T-cell (primary cell): ENCODE measurements around the gene ASPSCR1. TPM values are rescaled to one million over a fixed set of nuclear protein-coding genes. Genes with fewer than 3 reads are reported as not detected.

Experiments used
- ATAC-seq, 4 experiments: fragments of 200-7000 bp in 3 of 4; fragments of 150-1000 bp in 1 of 4; cut with Tn5 transposase; replicated peaks in 1 of 4; 1 replicate in 3 of 4; 2 replicates in 1 of 4; pipeline ENCODE4 v1.10.0; 2021; ENCODE audit warnings: moderate library complexity in 3 of 4, mild to moderate bottlenecking in 2 of 4, moderate number of reproducible peaks in 1 of 4
- CTCF ChIA-PET, 2 donors: fragments of 300-600 bp; sonication (Branson Sonifier 250); formaldehyde crosslinking; loops; one replicate each; lab custom pipeline; 2022; ENCODE audit warnings: antibody characterized with exemption in 2 of 2; lab: Charles Lee
- POLR2A ChIA-PET, 2 donors: fragments of 300-600 bp; sonication (Branson Sonifier 250); formaldehyde crosslinking; loops; one replicate each; lab custom pipeline; 2022; ENCODE audit warnings: antibody characterized with exemption in 2 of 2; lab: Charles Lee
- DNase-seq, 35 experiments: peaks; one replicate each; pipeline versions ENCODE4 v3.0.0 to v3.0.0-alpha.2; 2013 to 2023
- H3K27ac ChIP-seq: one replicate; pipeline ENCODE4 v1.5.1; 2013; ENCODE audit warnings: low read length
- H3K27me3 ChIP-seq, 2 experiments: replicated peaks in 1 of 2; 1 replicate in 1 of 2; 2 replicates in 1 of 2; pipeline versions ENCODE4 v1.6.1 to v1.7.0; 2013; ENCODE audit warnings: low read length in 1 of 2, mixed read lengths in 1 of 2; ENCODE audit not compliant: control insufficient read depth in 2 of 2, insufficient read depth in 2 of 2; ENCODE audit errors: extremely low read depth in 1 of 2
- H3K36me3 ChIP-seq, 2 donors: 1 replicate in 1 of 2; 2 replicates in 1 of 2; pipeline versions ENCODE4 v1.6.1 to v1.7.0; 2013; ENCODE audit warnings: low read length in 1 of 2; ENCODE audit not compliant: control insufficient read depth in 2 of 2, insufficient read depth in 1 of 2; ENCODE audit errors: extremely low read depth in 1 of 2
- H3K4me1 ChIP-seq, 2 experiments: 1 replicate in 1 of 2; 2 replicates in 1 of 2; pipeline versions ENCODE4 v1.6.1 to v1.7.0; 2013; ENCODE audit warnings: low read length in 2 of 2, mixed read lengths in 1 of 2; ENCODE audit not compliant: insufficient read depth in 2 of 2, control insufficient read depth in 1 of 2; ENCODE audit errors: extremely low read depth in 1 of 2
- H3K4me3 ChIP-seq, 2 donors: 1 replicate in 1 of 2; 2 replicates in 1 of 2; pipeline versions ENCODE4 v1.5.1 to v1.7.0; 2013; ENCODE audit warnings: mild to moderate bottlenecking in 2 of 2, low read length in 1 of 2, moderate library complexity in 1 of 2; ENCODE audit not compliant: control insufficient read depth in 1 of 2; ENCODE audit errors: extremely low read depth in 1 of 2
- H3K9me3 ChIP-seq: 2 replicates; pipeline ENCODE4 v1.7.0; 2013
- H3K27ac Mint-ChIP-seq, 2 donors: one replicate each; pipeline ENCODE4 v1.8.0; 2020 to 2021; ENCODE audit warnings: mild to moderate bottlenecking in 2 of 2, mixed read lengths in 2 of 2
- H3K27me3 Mint-ChIP-seq, 2 donors: one replicate each; pipeline ENCODE4 v1.8.0; 2021 to 2022; ENCODE audit warnings: mixed read lengths in 2 of 2
- H3K36me3 Mint-ChIP-seq: one replicate; pipeline ENCODE4 v1.8.0; 2021; ENCODE audit warnings: mixed read lengths
- H3K4me1 Mint-ChIP-seq, 3 donors: one replicate each; pipeline ENCODE4 v1.8.0; 2020 to 2022; ENCODE audit warnings: mixed read lengths in 3 of 3, mild to moderate bottlenecking in 1 of 3
- H3K4me3 Mint-ChIP-seq, 3 donors: one replicate each; pipeline ENCODE4 v1.8.0; 2020 to 2022; ENCODE audit warnings: mild to moderate bottlenecking in 3 of 3, mixed read lengths in 3 of 3, moderate library complexity in 3 of 3
- H3K9me3 Mint-ChIP-seq, 3 donors: one replicate each; pipeline ENCODE4 v1.8.0; 2020 to 2022; ENCODE audit warnings: mixed read lengths in 3 of 3
- WGBS: methylation state at CpG from one replicate; pipeline ENCODE4 v1.1.5; 2013; ENCODE audit warnings: missing lambda C conversion rate; ENCODE audit not compliant: insufficient coverage; 5-methylcytosine and 5-hydroxymethylcytosine counted together
- total RNA-seq, 35 experiments: library from RNA in 6 of 35; stranded (reverse) in 6 of 35; fragments of 120-200 nt in 1 of 35; gene quantifications; one replicate each; pipeline versions ENCODE4 v1.2.1 to v1.2.4 and lab custom pipeline; 2013 to 2026

Gene ASPSCR1
- total RNA-seq, 5 donors from 2014 or later (not counting 1 experiment from before 2014, with no cell fraction given), result 34.6 to 49.7 (median 44.9) TPM

DNA sequence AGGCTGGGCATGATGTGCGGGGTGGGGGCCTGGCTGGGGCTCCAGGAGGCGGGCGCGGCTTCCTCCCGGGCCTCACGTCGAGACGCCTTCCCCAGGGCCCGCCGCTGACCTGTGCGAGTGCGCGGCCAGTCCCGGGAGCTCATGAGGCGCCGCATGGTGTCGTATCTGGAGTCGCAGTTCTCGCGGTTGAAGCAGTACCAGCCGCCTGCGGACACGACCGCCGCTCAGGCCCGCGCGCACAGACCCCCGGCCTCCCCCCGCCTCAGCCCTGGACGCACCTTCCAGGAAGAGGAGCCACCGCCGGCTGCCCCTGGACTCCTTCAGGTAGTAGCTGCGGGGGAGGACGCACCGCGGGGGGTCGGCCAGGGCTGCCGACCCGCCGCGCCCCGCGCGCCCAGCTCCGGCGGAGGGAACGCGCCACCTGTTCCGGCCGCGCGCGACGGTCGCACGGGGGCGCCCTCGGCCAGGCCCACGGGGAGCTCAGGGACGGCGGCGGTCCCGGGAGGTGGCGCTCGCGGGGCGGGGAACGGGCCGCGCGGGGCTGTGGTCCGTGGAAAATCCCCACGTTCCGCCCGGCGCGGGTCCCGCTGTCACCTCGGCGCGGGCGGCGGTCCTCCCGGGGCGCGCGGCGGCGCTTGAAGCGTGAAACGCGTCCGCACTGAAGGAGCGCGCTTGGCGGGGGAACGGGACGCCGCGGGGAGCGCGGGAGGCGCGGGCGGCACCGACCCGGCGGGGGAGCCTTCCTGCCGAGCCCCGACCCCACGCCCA is 17.9 kb upstream of the ASPSCR1 start:
- WGBS, result 1% methylated on average over 112 of the region's 112 CpGs
- H3K27me3 Mint-ChIP-seq, result peaks cover 0 to 37% of the 10 kb centered on the region in 2 donors
- POLR2A ChIA-PET, result no interaction called here
- Histone ChIP-seq H3K4me1 (peaks cover 6 to 33% of the 10 kb centered on the region in 2 experiments), H3K36me3 (no peaks in the 10 kb centered on the region), H3K27ac (no peak overlapping the region), H3K4me3 (peak overlapping the region; percentile 21 to 38), H3K27me3 (peaks cover 5 to 75% of the 10 kb centered on the region in 2 experiments), H3K9me3 (no peaks in the 10 kb centered on the region)
- H3K27ac Mint-ChIP-seq, result no peak overlapping the region
- DNase-seq (peak; percentile 45 to 95 (median 76)), ATAC-seq (peak; percentile 93 to 97 (median 95))
- CTCF ChIA-PET, result interaction anchor here (0.6 to 2.0 kb wide), 9 partner anchors 15 to 338 kb away, joined by 3 to 26 read pairs (median 4); partner anchors contain the start of genes CENPX (in 2 of the 2), DCXR (in 1 of the 2) and LRRC45 (in 1 of the 2)
- H3K4me3 Mint-ChIP-seq, result peak overlapping the region in 2 of 3 donors; percentile 59 to 72
- no peaks in the 10 kb centered on the region for H3K36me3 Mint-ChIP-seq
- no peaks in the 10 kb centered on the region for H3K9me3 Mint-ChIP-seq
- H3K4me1 Mint-ChIP-seq, result peaks cover 0 to 11% (median 0%) of the 10 kb centered on the region in 3 donors

DNA sequence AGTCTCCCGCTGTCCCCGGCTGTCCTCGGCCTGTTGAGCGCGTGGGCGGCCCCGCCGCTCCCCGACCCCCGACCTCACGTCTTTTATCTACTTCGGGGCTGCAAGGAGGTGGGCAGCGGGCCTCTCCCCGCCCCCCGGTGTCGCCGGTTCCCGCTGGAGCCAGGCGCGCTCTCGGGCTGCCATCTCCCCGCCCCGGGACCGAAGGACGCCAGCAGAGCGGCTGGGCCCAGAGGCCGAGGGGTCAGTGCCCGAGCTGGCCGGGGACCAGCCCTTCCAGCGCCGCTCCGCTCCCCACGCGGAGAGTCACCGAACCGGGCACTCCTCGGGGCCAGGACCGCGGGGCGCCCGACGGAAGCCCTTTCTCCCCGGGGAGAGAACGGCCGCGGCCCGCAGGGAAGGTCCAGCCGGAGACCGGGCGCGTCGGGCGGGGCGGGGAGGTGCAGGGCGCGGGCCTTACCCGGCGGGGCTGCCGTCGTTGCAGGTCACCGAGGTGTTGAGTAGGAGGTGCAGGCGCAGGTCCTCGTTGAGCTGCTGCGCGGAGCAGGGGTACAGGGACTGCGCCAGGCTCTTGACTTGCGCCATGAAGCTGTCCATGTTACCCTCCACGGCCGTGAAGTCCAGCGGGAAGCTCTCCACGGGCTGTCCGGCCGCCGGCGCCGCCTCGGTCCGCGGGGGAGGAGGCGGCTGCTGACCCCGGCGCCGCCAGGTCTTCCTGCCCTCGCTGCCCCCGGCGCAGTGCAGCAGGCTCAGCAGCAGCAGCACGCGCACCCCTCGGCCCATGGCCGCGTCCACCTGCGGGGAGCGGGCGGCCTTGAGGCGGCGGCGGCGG is 17.1 kb upstream of the ASPSCR1 start:
- 5% methylated on average over 88 of the region's 98 CpGs for WGBS
- Histone ChIP-seq H3K27ac (no peak overlapping the region), H3K4me3 (peak overlapping the region; percentile 21 to 44), H3K4me1 (peaks cover 6 to 33% of the 10 kb centered on the region in 2 experiments), H3K36me3 (no peaks in the 10 kb centered on the region), H3K27me3 (peaks cover 5 to 70% of the 10 kb centered on the region in 2 experiments), H3K9me3 (no peaks in the 10 kb centered on the region)
- Mint-ChIP-seq H3K4me3 (peak overlapping the region in 1 of 3 donors; percentile 4), H3K9me3 (no peaks in the 10 kb centered on the region), H3K36me3 (no peaks in the 10 kb centered on the region), H3K4me1 (peaks cover 0 to 13% (median 0%) of the 10 kb centered on the region in 3 donors), H3K27ac (no peak overlapping the region), H3K27me3 (peaks cover 0 to 36% of the 10 kb centered on the region in 2 donors)
- CTCF ChIA-PET, result interaction anchor here (0.6 to 2.0 kb wide), 6 partner anchors 14 to 337 kb away, joined by 4 to 26 read pairs (median 4); partner anchors contain the start of genes CENPX (in 2 of the 2), DCXR (in 1 of the 2) and LRRC45 (in 1 of the 2)
- ATAC-seq (peak in 1 of 4 experiments; percentile 3), DNase-seq (peak in 1 of 35 experiments; percentile 18)
- POLR2A ChIA-PET, result no interaction called here

DNA sequence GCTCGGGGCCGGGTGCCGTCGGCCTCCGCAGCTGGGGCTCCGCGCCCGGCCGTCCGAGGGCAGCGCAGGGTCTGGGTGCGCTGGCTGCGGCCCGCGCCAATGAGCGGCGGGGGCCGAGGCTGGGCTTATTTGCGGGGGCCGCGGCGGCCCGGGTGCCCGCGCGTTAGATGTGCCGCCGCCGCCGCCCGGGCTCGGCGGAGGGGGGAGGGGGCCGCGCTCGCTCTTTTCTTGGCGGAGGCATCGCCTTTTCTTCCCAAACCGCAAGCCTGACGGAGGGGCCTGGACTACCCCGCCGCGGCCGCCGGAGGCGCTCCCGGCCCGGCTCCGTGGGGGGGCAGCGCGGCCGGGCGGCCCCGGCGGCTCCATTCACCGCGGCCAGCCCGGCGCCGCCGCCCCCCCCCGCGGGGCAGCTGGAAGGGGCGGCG is 16.3 kb upstream of the ASPSCR1 start, which contains the start of gene NOTUM:
Gene NOTUM (minus strand): TSS at position 101 of the 425 bp plus-strand sequence. CDS start 278 bp downstream, outside the sequence.
- Histone ChIP-seq H3K9me3 (no peaks in the 10 kb centered on the region), H3K27ac (no peak within 1 kb of the TSS), H3K36me3 (no peaks in the 10 kb centered on the region), H3K4me1 (peaks cover 6 to 33% of the 10 kb centered on the region in 2 experiments), H3K27me3 (peaks cover 5 to 69% of the 10 kb centered on the region in 2 experiments), H3K4me3 (peak within 1 kb of the TSS; percentile 21 to 44)
- POLR2A ChIA-PET, result no interaction called here
- H3K4me3 Mint-ChIP-seq, result peak within 1 kb of the TSS in 2 of 3 donors; percentile 21 to 30
- under 1% methylated on average over 64 of the region's 65 CpGs for WGBS
- ATAC-seq (peak in 1 of 4 experiments; percentile 10), DNase-seq (peak in 2 of 35 experiments; percentile 23 to 49)
- CTCF ChIA-PET, result no interaction called here
- H3K36me3 Mint-ChIP-seq, result no peaks in the 10 kb centered on the region
- H3K27ac Mint-ChIP-seq, result no peak within 1 kb of the TSS
- H3K4me1 Mint-ChIP-seq, result peaks cover 0 to 13% (median 3%) of the 10 kb centered on the region in 3 donors
- no peaks in the 10 kb centered on the region for H3K9me3 Mint-ChIP-seq
- peaks cover 0 to 36% of the 10 kb centered on the region in 2 donors for H3K27me3 Mint-ChIP-seq

DNA sequence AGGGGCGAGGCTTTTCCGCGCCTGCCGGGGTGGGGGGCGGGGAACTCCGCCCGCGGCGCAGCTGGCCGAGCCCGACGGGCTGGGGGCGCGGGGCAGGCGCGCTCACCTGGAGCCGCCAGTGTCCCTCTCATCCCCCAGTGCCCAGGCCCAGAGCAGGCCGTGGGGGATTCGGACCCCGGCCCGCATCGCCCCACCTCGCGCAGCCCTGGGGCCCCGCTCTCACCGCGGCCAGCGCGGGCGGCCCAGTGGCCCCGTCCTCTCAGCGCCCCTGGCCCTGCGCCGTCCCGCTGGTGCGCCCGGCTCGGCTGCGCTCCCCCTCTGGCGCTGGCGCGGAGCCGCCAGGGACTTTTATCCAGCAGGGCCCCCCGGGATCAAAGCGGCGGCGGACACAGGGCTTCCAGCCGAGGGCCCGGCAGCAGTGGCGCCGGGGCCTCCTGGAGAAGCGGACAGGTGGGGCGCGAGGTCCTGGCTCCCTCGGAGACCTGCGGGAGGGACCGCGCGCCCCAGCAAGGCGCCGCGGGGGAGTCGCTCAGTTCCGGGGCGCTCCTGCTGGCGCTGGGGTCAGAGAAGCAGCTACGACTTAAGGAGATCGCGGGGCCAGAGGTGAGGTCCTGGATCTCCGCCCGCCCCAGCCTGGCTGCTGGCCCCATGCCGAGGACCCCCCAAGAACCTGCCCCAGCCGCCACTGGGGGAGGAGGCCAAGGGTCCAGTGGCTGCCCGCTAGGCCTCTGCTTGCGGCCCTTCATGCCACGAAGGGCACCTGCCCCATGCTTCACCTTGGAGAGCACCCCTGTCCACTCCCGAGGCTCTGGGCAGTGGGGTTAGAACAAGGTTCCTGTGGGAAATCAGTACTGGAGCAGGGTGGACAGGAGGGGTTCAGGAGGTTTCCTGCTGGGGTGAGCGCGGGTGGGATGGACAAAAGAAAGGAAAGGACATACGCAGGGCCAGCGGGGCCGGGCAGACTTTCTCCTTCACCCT is 15.6 kb upstream of the ASPSCR1 start:
- Mint-ChIP-seq H3K27ac (no peak overlapping the region), H3K36me3 (no peaks in the 10 kb centered on the region), H3K4me3 (peak overlapping the region; percentile 21 to 37 (median 30)), H3K27me3 (peaks cover 0 to 36% of the 10 kb centered on the region in 2 donors), H3K4me1 (peaks cover 0 to 16% (median 6%) of the 10 kb centered on the region in 3 donors), H3K9me3 (no peaks in the 10 kb centered on the region)
- Histone ChIP-seq H3K36me3 (no peaks in the 10 kb centered on the region), H3K4me3 (peak overlapping the region in 1 of 2 donors; percentile 5), H3K27ac (no peak overlapping the region), H3K9me3 (no peaks in the 10 kb centered on the region), H3K4me1 (peaks cover 6 to 40% of the 10 kb centered on the region in 2 experiments), H3K27me3 (peaks cover 5 to 68% of the 10 kb centered on the region in 2 experiments)
- WGBS, result 24% methylated on average over 74 of the region's 82 CpGs
- ChIA-PET CTCF (no interaction called here), POLR2A (no interaction called here)
- no peak for DNase-seq
- ATAC-seq, result peak in 1 of 4 experiments; percentile 3

DNA sequence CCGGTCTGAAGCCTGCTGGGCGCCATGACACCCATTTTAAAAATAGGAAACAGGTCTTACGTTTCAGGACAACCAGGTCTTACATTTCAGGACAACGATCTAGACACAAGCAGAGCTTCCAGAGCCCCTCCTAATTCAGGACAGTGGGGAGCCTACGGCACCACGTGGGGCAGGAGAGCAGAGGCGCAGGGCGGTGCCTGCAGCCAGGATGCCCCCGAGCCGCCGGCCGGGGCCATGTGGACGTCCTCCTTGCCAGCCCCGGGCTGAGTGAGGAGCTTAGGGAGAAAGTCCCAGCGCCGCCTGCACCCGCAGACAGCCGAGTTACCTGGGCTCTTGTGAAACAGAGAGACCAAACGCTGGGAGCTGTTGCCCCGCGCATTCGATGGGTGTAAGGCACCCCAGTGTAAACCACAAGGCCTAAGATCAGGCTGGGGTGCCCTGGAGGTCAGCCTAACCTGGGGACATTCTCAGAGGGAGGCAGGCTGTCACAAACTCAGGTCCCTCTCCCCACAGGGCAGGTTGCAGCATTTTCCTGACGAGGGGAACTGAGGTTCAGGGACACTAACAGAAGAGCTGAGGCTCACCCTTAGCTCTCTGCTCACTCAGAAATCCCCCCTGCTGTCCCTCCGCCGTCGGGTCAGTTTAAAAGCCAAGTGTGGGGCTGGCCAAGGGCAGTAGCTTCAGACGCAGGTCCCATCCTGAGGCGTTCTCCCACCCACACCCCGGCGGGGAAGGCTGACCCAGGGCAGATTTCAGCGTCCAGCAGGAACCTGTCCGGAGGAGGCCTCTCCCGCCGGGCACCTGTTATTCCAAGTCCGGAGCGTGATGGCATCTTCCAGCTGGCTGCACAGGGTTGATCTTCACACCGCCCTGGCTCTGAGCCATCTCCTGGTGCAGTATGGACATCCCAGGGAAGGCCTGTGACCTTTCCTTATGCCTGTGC is 14.7 kb upstream of the ASPSCR1 start:
- no peak overlapping the region for H3K4me3 ChIP-seq
- peaks cover 5 to 63% of the 10 kb centered on the region in 2 experiments for H3K27me3 ChIP-seq
- Mint-ChIP-seq H3K4me1 (peaks cover 0 to 18% (median 6%) of the 10 kb centered on the region in 3 donors), H3K4me3 (peak overlapping the region; percentile 21 to 37 (median 30)), H3K9me3 (no peaks in the 10 kb centered on the region), H3K27ac (peak overlapping the region in 1 of 2 donors; percentile 36), H3K27me3 (peaks cover 0 to 31% of the 10 kb centered on the region in 2 donors), H3K36me3 (no peaks in the 10 kb centered on the region)
- H3K9me3 ChIP-seq, result no peaks in the 10 kb centered on the region
- H3K27ac ChIP-seq, result no peak overlapping the region
- ATAC-seq (no peak), DNase-seq (no peak)
- ChIA-PET POLR2A (no interaction called here), CTCF (no interaction called here)
- H3K36me3 ChIP-seq, result no peaks in the 10 kb centered on the region
- peaks cover 11 to 49% of the 10 kb centered on the region in 2 experiments for H3K4me1 ChIP-seq
- WGBS, result 89% methylated on average over 29 of the region's 37 CpGs
